GDM1 (cell line): Measurements from ENCODE around the gene KHDRBS2.

Source experiments
- DNase-seq: peaks from one replicate; lab custom pipeline; 2025; lab: John Stamatoyannopoulos, UW

The KHDRBS2 gene

GRCh38 chr6:62175195-62175594 is 110.8 kb downstream of the KHDRBS2 start:
- DNase-seq = no peak

- DNase-seq = no peak
These were observed 111.5 kb downstream of the KHDRBS2 start for GRCh38 chr6:62174548-62174947.

GRCh38 chr6:62167736-62168135 is 118.3 kb downstream of the KHDRBS2 start:
- no peak for DNase-seq

DNA sequence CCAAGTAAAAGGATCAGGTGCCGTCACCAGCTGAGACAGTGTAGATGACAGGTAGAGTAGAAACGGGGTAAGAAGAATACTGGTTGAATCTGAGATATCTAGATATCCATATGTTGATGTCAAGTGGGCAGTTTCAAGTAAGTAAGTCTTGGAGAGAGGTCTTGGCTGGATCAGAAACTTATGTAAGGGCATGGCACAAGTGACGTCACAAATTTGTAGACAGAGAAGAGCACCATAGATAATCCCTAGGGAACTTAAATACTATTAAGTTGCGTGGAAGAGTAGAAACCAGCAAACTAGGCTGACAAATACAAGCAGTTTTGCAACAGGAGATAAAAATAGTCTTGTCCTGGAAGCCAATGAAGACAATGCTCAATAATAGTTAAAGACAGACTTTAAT is 123.2 kb downstream of the KHDRBS2 start:
- no peak for DNase-seq

GRCh38 chr6:62152796-62153195 is 133.2 kb downstream of the KHDRBS2 start:
- no peak for DNase-seq

GRCh38 chr6:62150048-62150663 is 135.9 kb downstream of the KHDRBS2 start:
- DNase-seq = no peak

GRCh38 chr6:62146954-62147853 is 138.8 kb downstream of the KHDRBS2 start:
- no peak for DNase-seq

DNA sequence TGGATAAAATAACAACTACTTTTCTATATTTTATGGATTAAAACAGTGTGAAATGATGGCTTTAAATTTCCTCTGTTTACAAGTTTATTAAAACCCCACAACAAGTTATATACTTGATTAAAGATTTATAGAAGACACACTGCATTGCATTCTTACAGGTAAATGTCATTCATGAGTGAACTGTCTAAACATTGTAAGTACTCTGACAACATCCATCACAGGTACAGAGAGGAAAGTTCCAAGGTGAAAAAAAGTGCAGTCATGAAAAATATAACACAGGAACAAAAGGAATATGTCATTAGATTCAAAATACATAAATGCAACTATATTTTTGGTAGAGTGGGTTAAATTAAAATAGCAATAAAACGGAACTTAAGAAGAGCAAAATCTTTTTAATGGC is 156.9 kb downstream of the KHDRBS2 start:
- DNase-seq = no peak

- DNase-seq = no peak
These were observed 166.6 kb downstream of the KHDRBS2 start for GRCh38 chr6:62119401-62119800.

DNA sequence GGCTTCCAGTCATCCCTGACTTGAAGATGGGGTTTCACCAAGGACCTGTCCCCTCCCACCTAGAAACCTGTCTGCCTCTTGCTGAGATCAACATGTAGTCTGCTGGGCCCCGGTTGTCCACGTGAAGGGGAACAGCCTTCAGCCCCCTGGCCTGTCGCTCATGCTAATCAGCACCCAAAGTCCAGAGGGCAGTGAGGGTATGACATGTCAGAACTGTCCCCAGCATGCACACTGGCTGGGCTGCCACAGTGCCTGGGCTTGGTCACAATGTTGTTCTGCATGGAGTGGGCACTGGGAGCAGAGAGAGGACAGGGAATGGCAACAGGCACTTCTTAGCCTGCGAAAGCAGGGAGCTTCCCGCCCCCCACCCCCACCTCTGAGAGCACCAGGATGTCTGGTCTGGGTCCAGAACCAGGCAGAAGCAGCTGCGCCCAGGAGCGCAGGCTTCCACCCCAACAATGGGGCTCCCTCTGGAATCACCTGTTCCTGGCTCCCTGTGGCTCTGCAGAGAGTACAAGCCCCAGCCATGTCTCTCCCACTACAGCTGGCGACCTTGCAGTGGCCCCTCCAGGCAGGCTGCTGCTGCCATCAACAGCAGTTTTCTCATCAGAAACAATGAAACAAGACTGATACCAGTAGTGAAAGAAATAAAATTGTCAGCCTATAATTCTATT is 182.7 kb downstream of the KHDRBS2 start:
- DNase-seq = no peak

DNA sequence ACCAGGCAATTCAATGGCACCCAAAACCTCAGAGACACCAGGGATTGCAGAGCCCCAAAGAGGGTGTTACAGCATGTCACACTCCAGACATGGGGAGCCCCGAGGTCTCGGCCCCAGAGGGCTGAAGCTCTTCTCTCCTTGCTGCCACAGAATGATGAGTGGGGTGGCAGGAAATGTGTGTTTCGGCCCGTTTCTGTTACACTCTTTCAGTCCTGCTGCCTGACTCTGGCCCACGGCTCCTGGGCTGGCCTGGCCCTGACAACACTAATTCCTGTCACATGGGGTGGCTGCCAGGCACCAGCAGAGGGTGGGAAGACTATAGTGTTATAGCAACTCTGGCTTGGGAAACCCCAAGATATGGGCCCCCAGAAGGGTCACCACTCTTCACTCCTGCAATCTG is 183.6 kb downstream of the KHDRBS2 start:
- DNase-seq = no peak

- no peak for DNase-seq
These were observed 195.4 kb downstream of the KHDRBS2 start for GRCh38 chr6:62090442-62091229.

DNA sequence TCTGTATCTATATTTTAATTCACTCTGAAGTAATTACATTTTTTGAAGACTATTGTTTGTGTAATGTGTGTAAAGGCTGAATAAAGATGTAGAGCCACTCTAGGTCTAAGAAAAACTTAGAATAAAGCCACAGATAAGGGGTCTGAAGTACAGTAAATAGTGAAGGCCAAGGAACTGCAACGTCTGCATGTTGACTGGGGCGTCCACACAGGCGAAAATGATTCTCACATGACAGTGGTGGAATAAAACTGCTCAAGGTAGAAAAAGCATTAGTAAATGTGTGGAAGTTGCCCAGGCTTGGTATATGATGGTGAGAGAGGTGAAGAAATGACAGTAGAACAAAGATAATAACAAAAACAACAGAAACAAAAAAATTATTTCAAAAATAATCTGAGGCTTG is 196.2 kb downstream of the KHDRBS2 start:
- DNase-seq = no peak

DNA sequence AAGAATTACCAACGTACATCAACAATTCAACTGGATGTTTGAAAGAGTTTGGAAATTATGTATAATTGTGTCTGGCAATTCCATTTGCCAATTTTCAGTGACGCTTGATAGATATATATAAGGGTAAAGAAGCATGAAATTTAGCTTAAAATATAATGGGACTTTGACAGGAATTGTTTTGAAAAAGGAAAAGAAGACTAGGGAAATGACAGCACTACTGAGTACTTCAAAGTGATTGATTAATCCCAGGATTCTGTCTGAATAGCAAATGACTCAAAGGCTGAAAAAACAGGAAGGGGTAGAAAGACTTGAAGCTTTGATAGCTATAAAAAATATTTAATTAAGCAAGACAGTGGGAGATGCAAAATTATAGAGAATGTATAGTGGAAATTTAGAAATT is 200.0 kb downstream of the KHDRBS2 start:
- DNase-seq = no peak

DNA sequence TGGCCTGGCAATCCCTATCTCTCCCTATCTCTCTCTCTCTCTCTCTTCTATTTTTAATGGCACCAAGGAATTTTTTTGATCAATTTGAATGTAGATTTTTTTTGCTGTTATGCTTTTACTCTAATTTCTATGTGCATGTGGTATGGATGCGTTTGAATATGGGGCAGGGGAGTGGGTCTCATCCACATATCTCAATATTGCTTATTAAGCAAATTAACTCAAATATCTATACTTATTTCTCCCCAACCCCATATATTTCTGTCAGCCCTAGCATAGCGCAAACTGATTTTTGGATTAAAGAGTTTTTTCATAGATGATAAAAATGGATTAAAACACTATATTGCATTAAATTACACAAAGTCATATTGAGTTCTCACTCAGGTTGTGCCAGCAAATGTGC is 210.2 kb downstream of the KHDRBS2 start:
- no peak for DNase-seq

DNA sequence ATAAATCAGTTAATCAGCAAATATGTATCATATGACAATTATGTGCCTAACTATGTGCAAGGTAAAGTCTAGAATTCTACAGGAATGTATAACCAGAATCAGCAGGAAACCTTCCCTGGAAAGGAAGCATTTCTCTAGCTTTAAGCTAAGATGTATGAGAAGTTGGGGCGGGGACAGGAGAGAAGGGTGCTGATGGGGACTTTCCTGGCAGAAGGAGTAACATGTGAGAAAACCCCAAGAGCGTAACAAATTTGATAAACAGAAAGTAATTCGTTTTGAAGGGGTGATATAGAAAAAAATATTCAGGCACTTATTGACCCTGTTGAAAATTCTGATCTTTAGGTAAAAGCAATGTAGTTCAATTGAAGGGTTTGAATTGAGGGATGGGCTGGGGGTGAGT is 226.1 kb downstream of the KHDRBS2 start:
- DNase-seq = no peak

- DNase-seq = no peak
These were observed 228.7 kb downstream of the KHDRBS2 start for GRCh38 chr6:62057300-62057699.

DNA sequence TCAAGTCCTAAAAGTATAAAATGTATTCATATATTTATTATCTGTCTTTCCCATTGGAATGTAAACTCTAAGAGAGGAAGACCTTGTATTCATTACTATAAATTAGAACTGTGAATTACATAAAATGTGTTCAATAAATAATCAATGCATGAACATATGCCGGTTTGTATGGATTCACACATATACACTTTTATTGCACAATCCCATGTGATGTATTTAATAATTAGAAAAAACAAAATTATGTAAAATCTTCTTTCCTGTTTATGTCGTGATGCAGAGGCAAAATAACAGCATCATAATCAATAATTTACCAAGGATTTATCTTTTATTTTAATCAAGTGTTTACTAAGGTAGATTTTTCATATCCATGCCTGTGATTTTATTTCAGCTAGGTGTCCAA is 240.5 kb downstream of the KHDRBS2 start:
- no peak for DNase-seq

- DNase-seq = no peak
These were observed 242.9 kb downstream of the KHDRBS2 start for GRCh38 chr6:62043084-62043483.

DNA sequence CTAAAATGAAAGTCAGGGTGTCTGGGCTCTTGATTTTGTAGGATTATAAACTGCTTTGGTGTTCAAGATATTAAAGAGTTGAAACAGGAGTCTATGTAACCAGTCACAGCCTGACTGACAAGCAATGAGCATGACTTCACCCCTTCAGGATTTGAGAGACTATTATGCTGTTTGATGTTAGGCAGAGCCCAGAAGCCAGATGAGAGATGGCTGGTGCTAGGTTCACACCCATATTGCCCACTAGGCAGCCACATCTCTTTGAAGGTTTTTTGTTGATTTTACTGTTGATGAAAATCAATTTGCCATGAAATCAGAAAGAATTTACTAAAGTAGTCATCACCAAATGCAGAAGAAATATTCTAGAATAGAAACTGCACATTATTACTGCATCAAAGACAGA is 243.6 kb downstream of the KHDRBS2 start:
- DNase-seq = no peak

- DNase-seq = no peak
These were observed 246.4 kb downstream of the KHDRBS2 start for GRCh38 chr6:62039605-62040004.

DNA sequence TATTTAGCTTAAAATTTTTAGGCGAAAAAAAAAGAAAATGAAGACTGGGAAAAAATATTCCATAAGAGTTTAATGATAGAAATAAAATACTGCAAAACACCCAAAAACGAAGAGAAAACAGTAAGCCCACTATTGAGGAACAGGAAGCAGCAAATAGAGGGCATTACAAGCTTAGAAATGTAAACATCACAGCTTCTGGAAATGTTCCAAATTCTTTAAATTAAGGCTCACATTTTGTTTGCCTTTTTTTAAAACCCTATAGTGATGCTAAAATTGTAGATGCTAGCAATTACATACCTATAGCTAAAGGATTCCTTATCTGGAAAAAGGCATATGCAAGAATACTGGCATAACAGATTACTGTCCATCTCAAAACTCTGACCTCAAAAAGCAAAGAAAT is 248.6 kb downstream of the KHDRBS2 start:
- no peak for DNase-seq
